Activated CD4-positive, alpha-beta T cell treated with anti-CD3 and anti-CD28 coated beads for 24 hours (primary cell): ENCODE data around the gene ASB12.

ENCODE experiments used
- DNase-seq, 2 donors: peaks; one replicate each; pipeline ENCODE4 v3.0.0-alpha.2; 2020; ENCODE audit warnings: low read depth in 2 of 2

The ASB12 gene

DNA sequence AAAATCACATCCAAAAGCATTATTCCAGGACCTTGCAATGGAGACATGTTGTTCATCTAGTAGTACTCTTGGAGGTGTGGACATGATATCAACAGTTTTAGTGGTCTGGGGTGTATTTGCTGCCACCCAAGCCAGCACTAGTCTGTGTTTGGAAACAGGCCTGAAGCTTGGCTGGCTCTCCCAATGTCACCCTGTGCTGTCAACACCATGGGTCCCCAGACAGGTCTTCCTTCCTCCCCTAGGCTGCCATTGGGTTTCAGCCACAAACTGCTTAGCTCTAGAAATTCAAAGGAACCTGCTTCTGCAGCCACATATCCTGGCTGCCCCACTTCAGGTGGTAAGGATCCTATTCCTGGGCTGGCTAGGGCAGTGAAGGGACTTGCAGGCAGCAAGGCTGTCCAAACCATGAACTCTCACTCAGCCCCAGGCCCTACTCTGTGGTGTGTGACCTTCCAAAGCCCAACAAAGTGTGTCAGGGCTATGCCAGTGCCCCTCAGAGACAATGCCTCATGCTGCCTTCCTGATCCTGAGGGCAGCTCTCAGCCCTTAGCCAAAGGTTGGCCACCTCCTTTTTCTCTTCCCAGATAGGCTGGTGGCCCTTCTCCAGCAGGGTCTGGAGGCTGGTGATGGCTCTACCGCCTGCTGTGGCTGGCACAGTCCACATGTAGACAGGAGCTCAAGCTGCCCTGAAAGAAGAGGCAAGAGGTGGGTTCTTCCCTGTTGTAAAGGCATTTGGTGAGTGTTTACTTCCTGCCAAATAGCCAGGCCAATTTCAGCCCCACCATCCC is 43.2 kb downstream of the ASB12 start:
- DNase-seq = no peak

DNA sequence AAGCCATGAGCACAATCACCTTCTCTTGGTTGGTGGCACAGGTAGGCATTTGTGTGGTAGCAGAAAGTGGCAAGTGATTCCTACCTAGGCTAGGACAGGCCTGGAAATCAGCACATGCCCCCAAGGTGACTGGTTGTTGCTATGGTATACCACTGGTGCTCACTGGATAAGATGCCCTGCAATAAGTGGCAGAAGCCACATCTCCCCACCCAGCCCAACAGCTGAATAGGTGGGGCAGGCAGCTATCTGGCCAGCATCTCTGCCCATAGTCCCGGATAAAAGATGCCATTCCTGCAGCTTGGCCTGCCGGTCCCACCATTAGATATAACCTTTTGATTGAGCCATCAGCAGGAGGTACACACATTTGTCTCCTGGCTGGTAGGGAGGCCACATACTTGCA is 46.0 kb downstream of the ASB12 start:
- no peak for DNase-seq

GRCh38 chrX:64182208-64182607 is 48.2 kb downstream of the ASB12 start:
- no peak for DNase-seq

DNA sequence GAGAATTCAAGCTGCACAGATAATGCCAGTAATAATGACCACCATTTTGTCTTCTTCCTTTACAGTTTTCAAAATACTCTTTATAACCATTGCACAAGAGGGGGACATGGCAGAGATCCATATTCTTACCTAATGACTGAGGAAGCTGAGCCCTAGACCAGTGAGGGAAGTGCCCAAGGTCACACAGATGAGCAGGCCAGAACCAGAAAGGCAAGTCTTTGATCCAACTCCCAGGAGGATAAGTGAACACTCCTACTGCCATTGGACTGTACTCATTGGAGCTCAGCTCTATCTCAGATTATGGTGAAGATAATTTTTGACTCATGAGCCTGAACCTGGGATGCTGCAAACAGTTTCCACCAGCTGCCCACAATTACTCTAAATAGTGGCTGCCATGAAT is 53.5 kb downstream of the ASB12 start:
- DNase-seq = no peak
